ENCODE measurements around the gene NUDT6. TPM values are rescaled to one million over a fixed set of nuclear protein-coding genes. Genes with fewer than 3 reads are reported as not detected.

The NUDT6 gene
- total RNA-seq, 1 experiment from 2014 or later, result 4.0 TPM

GRCh38 chr4:122930862-122931261 is 8.5 kb upstream of the NUDT6 start:
- Histone ChIP-seq H4K5ac (ENCODE audit: insufficient read length, low read depth, low read length) (no peak overlapping the region), H3K9ac (ENCODE audit: extremely low read depth, insufficient read length, low read length) (no peak overlapping the region), H3K79me1 (ENCODE audit: insufficient read depth, low read depth, low read length, poor library complexity, severe bottlenecking) (peaks cover 4% of the 10 kb centered on the region), H3K4me1 (ENCODE audit: insufficient read depth, low read length) (no peaks in the 10 kb centered on the region), H4K20me1 (ENCODE audit: control insufficient read depth, insufficient read depth, insufficient read length) (no peaks in the 10 kb centered on the region), H3K18ac (ENCODE audit: insufficient read length, low read depth, low read length) (no peak overlapping the region), H4K91ac (ENCODE audit: insufficient read length, low read depth, low read length) (no peak overlapping the region), H3K27ac (ENCODE audit: insufficient read length, low read depth, low read length) (no peak overlapping the region), H3K14ac (ENCODE audit: insufficient read depth, low read length) (no peak overlapping the region), H3K56ac (ENCODE audit: insufficient read length, low read depth, low read length) (no peak overlapping the region), H2BK5ac (ENCODE audit: insufficient read length, low read length) (no peak overlapping the region), H2BK15ac (ENCODE audit: low read depth, low read length) (no peak overlapping the region), H3K9me3 (ENCODE audit: control insufficient read depth, low read depth, low read length) (no peaks in the 10 kb centered on the region), H2BK20ac (ENCODE audit: low read depth, low read length, poor library complexity, severe bottlenecking) (no peak overlapping the region), H2AK5ac (ENCODE audit: insufficient read length, low read length) (no peak overlapping the region), H3T11ph (ENCODE audit: low read length) (no peak overlapping the region), H3K23me2 (ENCODE audit: insufficient read length, low read depth, low read length, poor library complexity, severe bottlenecking) (no peaks in the 10 kb centered on the region), H4K8ac (replicated peaks; ENCODE audit: insufficient read length, low read depth, low read length) (no peak overlapping the region), H3K4me2 (ENCODE audit: insufficient read depth, insufficient read length, low read length) (no peak overlapping the region), H3K27me3 (ENCODE audit: insufficient read depth, low read length) (no peaks in the 10 kb centered on the region), H2BK120ac (ENCODE audit: low read depth, low read length, poor library complexity, severe bottlenecking) (no peak overlapping the region), H3K4ac (ENCODE audit: low read depth, low read length) (no peak overlapping the region), H3K23ac (ENCODE audit: insufficient read length, low read depth, low read length) (no peak overlapping the region), H2AFZ (ENCODE audit: low read length) (no peak overlapping the region), H2BK12ac (ENCODE audit: insufficient read length, low read depth, low read length) (no peak overlapping the region), H3K79me2 (ENCODE audit: insufficient read depth, low read length) (peaks cover 3% of the 10 kb centered on the region; the same call in 1 of the 2 replicates)
- TF ChIP-seq CTCF (conservative IDR thresholded peaks at IDR 0.05), result peak; percentile 65
- H3K9me3 Mint-ChIP-seq, result no peaks in the 10 kb centered on the region
- no peak overlapping the region for H3K4me3 Mint-ChIP-seq
- DNase-seq, result no peak
- peaks cover 13 to 50% (median 34%) of the 10 kb centered on the region in 3 experiments; a peak in 6 of 7 replicates for H3K36me3 Mint-ChIP-seq (ENCODE audit: insufficient read depth in 1 of 3, low read depth in 3 of 3)
- no peaks in the 10 kb centered on the region for H3K27me3 Mint-ChIP-seq (ENCODE audit: low read depth)
- H3K4me1 Mint-ChIP-seq, result no peaks in the 10 kb centered on the region
- no peak overlapping the region for H3K27ac Mint-ChIP-seq
